Stomach (tissue), 4 donors: Measurements from ENCODE around the gene SLC10A3.

Experiments used
- POLR2A ChIP-seq, 4 donors: fragments of 450-650 bp; IDR thresholded peaks; one replicate each; pipeline ENCODE4 v1.6.1; 2016; ENCODE audit warnings: antibody characterized with exemption in 4 of 4, control low read depth in 2 of 4, mild to moderate bottlenecking in 1 of 4, moderate library complexity in 1 of 4
- TF ChIP-seq, protein P1 (sequence below), 7 experiments: fragments of 450-650 bp in 4 of 7; fragments of 200-600 bp in 3 of 7; sonication (generic) in 3 of 7; IDR thresholded peaks; one replicate each; pipeline ENCODE4 v1.5.1; 2016 to 2019; ENCODE audit warnings: antibody characterized with exemption in 7 of 7, control low read depth in 2 of 7, mild to moderate bottlenecking in 1 of 7

DNA sequence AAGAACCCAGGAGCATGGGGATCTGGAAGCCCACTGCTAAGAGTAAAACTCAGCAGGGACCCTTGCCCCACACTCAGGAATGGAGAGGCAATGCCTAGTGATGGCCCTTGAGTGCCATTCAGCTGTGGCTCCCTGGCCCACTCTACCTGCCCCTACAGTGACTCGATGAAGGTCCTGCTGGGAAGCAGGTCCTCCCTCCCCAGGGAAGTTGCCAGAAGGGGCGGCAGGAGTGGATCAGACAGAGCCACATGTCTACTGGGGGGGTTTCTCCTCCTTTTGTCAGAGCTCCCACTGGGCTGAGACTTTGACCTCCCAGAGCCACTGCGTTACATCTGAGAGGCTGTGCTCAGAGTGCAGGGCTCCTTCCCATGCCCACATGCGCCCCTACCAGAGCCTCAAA is 1.2 kb downstream of the SLC10A3 start:
- TF ChIP-seq, protein P1, sequence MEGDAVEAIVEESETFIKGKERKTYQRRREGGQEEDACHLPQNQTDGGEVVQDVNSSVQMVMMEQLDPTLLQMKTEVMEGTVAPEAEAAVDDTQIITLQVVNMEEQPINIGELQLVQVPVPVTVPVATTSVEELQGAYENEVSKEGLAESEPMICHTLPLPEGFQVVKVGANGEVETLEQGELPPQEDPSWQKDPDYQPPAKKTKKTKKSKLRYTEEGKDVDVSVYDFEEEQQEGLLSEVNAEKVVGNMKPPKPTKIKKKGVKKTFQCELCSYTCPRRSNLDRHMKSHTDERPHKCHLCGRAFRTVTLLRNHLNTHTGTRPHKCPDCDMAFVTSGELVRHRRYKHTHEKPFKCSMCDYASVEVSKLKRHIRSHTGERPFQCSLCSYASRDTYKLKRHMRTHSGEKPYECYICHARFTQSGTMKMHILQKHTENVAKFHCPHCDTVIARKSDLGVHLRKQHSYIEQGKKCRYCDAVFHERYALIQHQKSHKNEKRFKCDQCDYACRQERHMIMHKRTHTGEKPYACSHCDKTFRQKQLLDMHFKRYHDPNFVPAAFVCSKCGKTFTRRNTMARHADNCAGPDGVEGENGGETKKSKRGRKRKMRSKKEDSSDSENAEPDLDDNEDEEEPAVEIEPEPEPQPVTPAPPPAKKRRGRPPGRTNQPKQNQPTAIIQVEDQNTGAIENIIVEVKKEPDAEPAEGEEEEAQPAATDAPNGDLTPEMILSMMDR (IDR thresholded peaks at IDR 0.05), result no peak
- TF ChIP-seq POLR2A (IDR thresholded peaks at IDR 0.05), result no peak
